Measurements from ENCODE around the gene BCL6.

The BCL6 gene

DNA sequence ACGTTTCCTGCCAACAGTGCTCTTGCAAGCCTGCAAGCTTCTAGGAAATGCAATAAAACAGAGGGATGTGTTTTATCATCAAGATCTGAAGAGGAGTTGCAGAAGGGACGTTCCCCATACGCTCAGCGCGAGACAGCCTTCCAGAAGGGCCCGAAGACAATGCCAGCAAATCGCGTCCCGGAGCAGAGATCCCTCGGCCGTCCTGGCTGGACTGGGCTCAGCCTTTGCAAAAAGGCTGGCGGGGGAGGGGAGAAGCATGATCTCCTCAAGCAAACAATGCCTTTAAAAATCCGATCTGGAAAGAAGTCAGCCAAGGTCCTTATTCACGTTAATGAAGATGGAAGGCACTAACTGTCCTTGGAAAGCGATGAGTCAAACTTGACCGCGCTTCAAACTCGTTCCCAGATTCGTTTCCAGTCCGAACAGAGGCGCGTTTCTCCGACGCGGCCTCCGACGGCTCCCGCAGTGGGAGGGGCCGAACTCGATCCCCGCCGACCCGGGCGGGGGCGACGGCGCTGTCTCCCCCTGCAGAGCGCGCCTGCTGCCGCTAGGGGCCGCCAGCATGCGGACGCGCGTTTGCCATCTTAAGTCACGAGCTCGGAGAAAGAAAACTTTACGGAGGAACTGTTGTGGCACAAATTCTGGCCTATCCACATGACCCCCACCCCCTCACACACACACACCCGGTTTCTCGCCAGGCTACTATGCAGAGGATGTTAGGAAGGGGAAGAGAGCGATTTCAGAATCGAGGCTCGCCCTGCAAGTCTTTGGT is 5.5 kb downstream of the BCL6 start:
- peak overlapping the region; percentile 75 to 78 for H3K4me3 ChIP-seq
- DNase-seq = peak; percentile 90 to 93
- H3K4me1 ChIP-seq = peaks cover 0 to 41% (median 28%) of the 10 kb centered on the region in 4 donors
- peaks cover under 1 to 3% (median under 1%) of the 10 kb centered on the region in 3 donors for H3K36me3 ChIP-seq
- peak overlapping the region; percentile 93 to 99 for H3K27ac ChIP-seq
- H3K9me3 ChIP-seq = no peaks in the 10 kb centered on the region
- no peaks in the 10 kb centered on the region for H3K27me3 ChIP-seq
- TF ChIP-seq, protein P1, sequence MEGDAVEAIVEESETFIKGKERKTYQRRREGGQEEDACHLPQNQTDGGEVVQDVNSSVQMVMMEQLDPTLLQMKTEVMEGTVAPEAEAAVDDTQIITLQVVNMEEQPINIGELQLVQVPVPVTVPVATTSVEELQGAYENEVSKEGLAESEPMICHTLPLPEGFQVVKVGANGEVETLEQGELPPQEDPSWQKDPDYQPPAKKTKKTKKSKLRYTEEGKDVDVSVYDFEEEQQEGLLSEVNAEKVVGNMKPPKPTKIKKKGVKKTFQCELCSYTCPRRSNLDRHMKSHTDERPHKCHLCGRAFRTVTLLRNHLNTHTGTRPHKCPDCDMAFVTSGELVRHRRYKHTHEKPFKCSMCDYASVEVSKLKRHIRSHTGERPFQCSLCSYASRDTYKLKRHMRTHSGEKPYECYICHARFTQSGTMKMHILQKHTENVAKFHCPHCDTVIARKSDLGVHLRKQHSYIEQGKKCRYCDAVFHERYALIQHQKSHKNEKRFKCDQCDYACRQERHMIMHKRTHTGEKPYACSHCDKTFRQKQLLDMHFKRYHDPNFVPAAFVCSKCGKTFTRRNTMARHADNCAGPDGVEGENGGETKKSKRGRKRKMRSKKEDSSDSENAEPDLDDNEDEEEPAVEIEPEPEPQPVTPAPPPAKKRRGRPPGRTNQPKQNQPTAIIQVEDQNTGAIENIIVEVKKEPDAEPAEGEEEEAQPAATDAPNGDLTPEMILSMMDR (IDR thresholded peaks at IDR 0.05) = peak; percentile 97
- intact Hi-C loops (cut with DNase I; ENCODE audit: low total_unique reads) = loop anchor here (2.0 to 10.0 kb wide), 5 partner anchors 475 to 1408 kb away; no protein-coding TSS in a partner anchor

GRCh38 chr3:187739094-187739560 is 6.1 kb downstream of the BCL6 start:
- peak overlapping the region; percentile 93 to 99 for H3K27ac ChIP-seq
- no peaks in the 10 kb centered on the region for H3K9me3 ChIP-seq
- peak overlapping the region; percentile 75 to 78 for H3K4me3 ChIP-seq
- no peaks in the 10 kb centered on the region for H3K27me3 ChIP-seq
- H3K4me1 ChIP-seq = peaks cover 0 to 41% (median 28%) of the 10 kb centered on the region in 4 donors
- peak in 1 of 2 donors; percentile 78 for DNase-seq
- H3K36me3 ChIP-seq = peaks cover 6 to 9% (median 7%) of the 10 kb centered on the region in 3 donors
- intact Hi-C loops (cut with DNase I; ENCODE audit: low total_unique reads) = no loop called here
- TF ChIP-seq, protein P1 (IDR thresholded peaks at IDR 0.05) = no peak

GRCh38 chr3:187738331-187739093 is 6.8 kb downstream of the BCL6 start:
- Histone ChIP-seq H3K27me3 (no peaks in the 10 kb centered on the region), H3K36me3 (peaks cover 12 to 15% (median 13%) of the 10 kb centered on the region in 3 donors), H3K4me3 (peak overlapping the region; percentile 75 to 78), H3K4me1 (peaks cover 0 to 41% (median 29%) of the 10 kb centered on the region in 4 donors), H3K9me3 (no peaks in the 10 kb centered on the region), H3K27ac (peak overlapping the region; percentile 93 to 99)
- peak; percentile 92 to 96 for DNase-seq
- intact Hi-C loops (cut with DNase I; ENCODE audit: low total_unique reads) = no loop called here
- TF ChIP-seq, protein P1 (IDR thresholded peaks at IDR 0.05) = peak; percentile 67 to 68

DNA sequence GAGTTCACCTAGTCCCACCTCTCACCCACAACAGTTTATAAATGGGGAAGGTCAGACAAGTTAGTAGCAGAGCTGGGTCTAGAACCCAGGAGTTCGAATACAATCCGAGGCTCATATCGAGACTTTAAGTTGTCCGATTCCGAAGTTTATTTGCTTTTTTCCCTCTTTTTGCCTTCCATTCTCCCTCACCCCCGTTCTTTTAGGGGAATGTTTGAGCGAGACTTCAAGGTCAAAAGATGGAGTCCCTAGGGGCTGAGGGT is 7.3 kb downstream of the BCL6 start:
- Histone ChIP-seq H3K27ac (peak overlapping the region; percentile 93 to 99), H3K27me3 (no peaks in the 10 kb centered on the region), H3K9me3 (no peaks in the 10 kb centered on the region), H3K36me3 (peaks cover 18 to 20% (median 18%) of the 10 kb centered on the region in 3 donors), H3K4me3 (peak overlapping the region; percentile 75 to 78), H3K4me1 (peaks cover 0 to 41% (median 29%) of the 10 kb centered on the region in 4 donors)
- DNase-seq = no peak
- TF ChIP-seq, protein P1 (IDR thresholded peaks at IDR 0.05) = no peak
- intact Hi-C loops (cut with DNase I; ENCODE audit: low total_unique reads) = no loop called here

DNA sequence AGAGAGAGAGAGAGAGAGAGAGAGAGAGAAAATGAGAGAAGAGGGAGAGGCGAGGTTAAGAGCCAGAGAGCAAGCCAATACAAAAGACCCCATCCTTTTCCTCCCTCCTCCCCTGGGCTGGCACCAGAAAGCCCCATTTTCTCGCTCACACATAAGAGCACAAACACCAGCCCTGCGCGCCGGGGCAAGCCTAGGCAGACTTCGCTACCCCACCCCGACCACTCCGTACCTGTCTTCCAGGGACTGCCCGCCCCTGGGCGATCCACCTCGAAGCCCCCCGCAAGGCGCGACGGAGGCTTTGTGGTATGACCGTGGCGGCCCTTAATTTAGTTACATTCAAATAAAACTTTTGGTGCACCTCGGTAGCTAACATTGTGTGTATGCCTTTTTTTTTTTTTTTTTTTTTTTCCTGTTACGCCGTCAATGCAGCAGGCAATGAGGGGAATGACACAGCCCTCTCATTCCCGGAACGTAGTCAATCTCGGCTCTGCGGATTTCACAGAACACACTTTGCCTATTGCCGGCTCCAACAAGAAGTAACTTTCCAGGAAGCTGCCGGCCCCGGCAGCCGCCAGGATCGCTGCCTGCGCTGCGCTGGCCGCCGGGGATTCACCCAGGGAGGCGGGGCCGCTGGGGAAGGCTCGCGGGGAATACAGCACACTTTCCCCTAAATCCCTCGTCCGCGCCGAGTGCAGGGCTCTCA is 7.7 kb downstream of the BCL6 start:
- H3K4me1 ChIP-seq = peaks cover 0 to 38% (median 29%) of the 10 kb centered on the region in 4 donors
- intact Hi-C loops (cut with DNase I; ENCODE audit: low total_unique reads) = no loop called here
- TF ChIP-seq, protein P1 (IDR thresholded peaks at IDR 0.05) = peak in 1 of 2 experiments; percentile 7
- no peaks in the 10 kb centered on the region for H3K27me3 ChIP-seq
- peak; percentile 74 to 90 for DNase-seq
- peak overlapping the region; percentile 93 to 99 for H3K27ac ChIP-seq
- H3K36me3 ChIP-seq = peaks cover 22 to 25% (median 23%) of the 10 kb centered on the region in 3 donors
- H3K4me3 ChIP-seq = peak overlapping the region; percentile 75 to 78
- H3K9me3 ChIP-seq = no peaks in the 10 kb centered on the region
